Parathyroid adenoma (tissue), 2 donors: ENCODE data around the gene MGAT4B.
A peak's percentile ranks its signal among the peaks of the same experiment; 100 is the strongest.

Experiments
- H2AFZ ChIP-seq: fragments of 300-600 bp; sonication (generic); one replicate; pipeline ENCODE4 v1.7.0; 2017; ENCODE audit warnings: antibody characterized with exemption, mild to moderate bottlenecking
- H3K27ac ChIP-seq: fragments of 300-600 bp; sonication (generic); one replicate; pipeline ENCODE4 v1.7.0; 2017
- H3K27me3 ChIP-seq: fragments of 300-600 bp; sonication (generic); one replicate; pipeline ENCODE4 v1.7.0; 2017; ENCODE audit warnings: low read length; ENCODE audit not compliant: control insufficient read depth, insufficient read depth
- H3K36me3 ChIP-seq: fragments of 300-600 bp; sonication (generic); one replicate; pipeline ENCODE4 v1.7.0; 2017; ENCODE audit warnings: low read length; ENCODE audit not compliant: control insufficient read depth, insufficient read depth
- H3K4me1 ChIP-seq: fragments of 300-600 bp; sonication (generic); one replicate; pipeline ENCODE4 v1.7.0; 2017; ENCODE audit warnings: control low read depth
- H3K4me2 ChIP-seq: fragments of 300-600 bp; sonication (generic); one replicate; pipeline ENCODE4 v1.7.0; 2017; ENCODE audit warnings: low read length
- H3K4me3 ChIP-seq: fragments of 300-600 bp; sonication (generic); one replicate; pipeline ENCODE4 v1.7.0; 2017; ENCODE audit warnings: low read depth, low read length
- H3K79me2 ChIP-seq: fragments of 300-600 bp; sonication (generic); one replicate; pipeline ENCODE4 v1.7.0; 2017; ENCODE audit warnings: control low read depth
- H3K9ac ChIP-seq: fragments of 300-600 bp; sonication (generic); one replicate; pipeline ENCODE4 v1.7.0; 2017; ENCODE audit warnings: mild to moderate bottlenecking
- H3K9me3 ChIP-seq: fragments of 300-600 bp; sonication (generic); one replicate; pipeline ENCODE4 v1.7.0; 2017; ENCODE audit warnings: low read length; ENCODE audit not compliant: control insufficient read depth
- TF ChIP-seq, protein P1 (sequence below): fragments of 300-600 bp; sonication (generic); IDR thresholded peaks from one replicate; pipeline ENCODE4 v1.7.0; 2017; ENCODE audit warnings: antibody characterized with exemption, mild to moderate bottlenecking
- donor health status: primary hyperparathyroidism.

Gene MGAT4B

GRCh38 chr5:179764056-179764455 is 42.6 kb downstream of the MGAT4B start:
- H3K36me3 ChIP-seq = no peaks in the 10 kb centered on the region
- H3K9ac ChIP-seq = no peak overlapping the region
- H3K79me2 ChIP-seq = peaks cover 35% of the 10 kb centered on the region
- peak overlapping the region; percentile 67 for H3K27ac ChIP-seq
- H3K4me1 ChIP-seq = peaks cover 32% of the 10 kb centered on the region
- TF ChIP-seq, protein P1, sequence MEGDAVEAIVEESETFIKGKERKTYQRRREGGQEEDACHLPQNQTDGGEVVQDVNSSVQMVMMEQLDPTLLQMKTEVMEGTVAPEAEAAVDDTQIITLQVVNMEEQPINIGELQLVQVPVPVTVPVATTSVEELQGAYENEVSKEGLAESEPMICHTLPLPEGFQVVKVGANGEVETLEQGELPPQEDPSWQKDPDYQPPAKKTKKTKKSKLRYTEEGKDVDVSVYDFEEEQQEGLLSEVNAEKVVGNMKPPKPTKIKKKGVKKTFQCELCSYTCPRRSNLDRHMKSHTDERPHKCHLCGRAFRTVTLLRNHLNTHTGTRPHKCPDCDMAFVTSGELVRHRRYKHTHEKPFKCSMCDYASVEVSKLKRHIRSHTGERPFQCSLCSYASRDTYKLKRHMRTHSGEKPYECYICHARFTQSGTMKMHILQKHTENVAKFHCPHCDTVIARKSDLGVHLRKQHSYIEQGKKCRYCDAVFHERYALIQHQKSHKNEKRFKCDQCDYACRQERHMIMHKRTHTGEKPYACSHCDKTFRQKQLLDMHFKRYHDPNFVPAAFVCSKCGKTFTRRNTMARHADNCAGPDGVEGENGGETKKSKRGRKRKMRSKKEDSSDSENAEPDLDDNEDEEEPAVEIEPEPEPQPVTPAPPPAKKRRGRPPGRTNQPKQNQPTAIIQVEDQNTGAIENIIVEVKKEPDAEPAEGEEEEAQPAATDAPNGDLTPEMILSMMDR = no peak
- no peak overlapping the region for H3K4me3 ChIP-seq
- no peaks in the 10 kb centered on the region for H3K27me3 ChIP-seq
- no peak overlapping the region for H2AFZ ChIP-seq
- H3K4me2 ChIP-seq = no peak overlapping the region
- no peaks in the 10 kb centered on the region for H3K9me3 ChIP-seq

DNA sequence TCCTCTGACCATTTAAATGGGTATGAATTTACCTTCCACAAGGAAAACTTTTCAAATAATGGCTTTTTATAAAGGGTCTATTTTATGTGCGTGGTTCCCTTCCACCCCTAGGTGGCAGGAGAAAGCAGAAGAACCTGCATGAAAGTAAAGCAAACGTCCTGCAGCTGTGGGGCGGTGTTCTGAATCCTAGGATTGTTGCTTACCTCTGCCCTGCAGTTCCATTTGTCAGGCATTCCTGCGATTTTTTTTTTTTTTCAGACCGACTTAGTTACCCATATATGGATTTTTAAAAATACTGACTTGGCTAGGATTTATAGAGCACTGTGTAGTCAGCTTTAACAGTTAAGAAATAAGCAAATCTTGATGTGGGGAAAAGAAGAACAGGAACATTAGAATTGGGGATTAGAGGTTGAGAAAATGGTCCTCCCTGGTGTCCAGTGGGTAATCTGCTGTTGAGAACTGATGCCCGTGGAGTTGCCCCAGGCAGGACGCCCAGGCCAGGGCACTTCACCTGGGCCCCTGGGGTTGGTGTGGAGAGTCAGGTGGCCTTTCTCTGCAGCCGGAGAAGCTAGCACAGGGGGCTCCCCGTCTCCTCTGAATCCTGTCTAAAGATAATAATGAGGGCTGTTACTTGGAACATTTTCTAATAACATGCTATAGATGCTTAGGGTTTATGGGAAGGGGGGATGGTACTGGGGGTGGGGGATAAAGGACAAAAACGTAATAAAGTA is 43.3 kb downstream of the MGAT4B start:
- peak overlapping the region; percentile 39 for H3K4me2 ChIP-seq
- peaks cover 32% of the 10 kb centered on the region for H3K4me1 ChIP-seq
- H2AFZ ChIP-seq = no peak overlapping the region
- H3K27ac ChIP-seq = peak overlapping the region; percentile 67
- H3K36me3 ChIP-seq = no peaks in the 10 kb centered on the region
- no peak overlapping the region for H3K4me3 ChIP-seq
- H3K9ac ChIP-seq = no peak overlapping the region
- TF ChIP-seq, protein P1 = peak; percentile 94
- H3K27me3 ChIP-seq = no peaks in the 10 kb centered on the region
- H3K79me2 ChIP-seq = peaks cover 35% of the 10 kb centered on the region
- H3K9me3 ChIP-seq = no peaks in the 10 kb centered on the region

DNA sequence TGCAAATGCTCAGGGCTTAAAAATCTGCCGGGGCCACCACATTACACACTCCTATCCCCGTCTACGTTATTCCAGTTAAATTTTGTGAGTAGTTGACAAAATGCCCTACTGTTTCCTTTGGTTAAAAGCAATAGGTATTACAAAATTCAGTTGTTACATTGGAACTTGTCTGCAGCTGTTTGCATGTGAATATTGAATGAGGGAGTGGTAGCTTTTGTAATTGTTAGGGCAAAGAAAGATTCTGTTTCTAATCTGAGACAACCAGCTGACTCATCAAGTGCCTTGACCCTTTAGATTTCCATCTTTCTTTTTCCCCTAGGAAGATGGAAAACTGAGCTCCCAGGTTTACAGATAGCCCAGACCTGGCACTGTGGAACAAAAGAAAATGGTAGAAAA is 43.9 kb downstream of the MGAT4B start:
- Histone ChIP-seq H3K4me2 (peak overlapping the region; percentile 39), H2AFZ (no peak overlapping the region), H3K79me2 (peaks cover 38% of the 10 kb centered on the region), H3K9ac (no peak overlapping the region), H3K9me3 (no peaks in the 10 kb centered on the region), H3K4me1 (peaks cover 32% of the 10 kb centered on the region), H3K36me3 (no peaks in the 10 kb centered on the region), H3K27ac (peak overlapping the region; percentile 17), H3K27me3 (no peaks in the 10 kb centered on the region), H3K4me3 (no peak overlapping the region)
- TF ChIP-seq, protein P1 = no peak

DNA sequence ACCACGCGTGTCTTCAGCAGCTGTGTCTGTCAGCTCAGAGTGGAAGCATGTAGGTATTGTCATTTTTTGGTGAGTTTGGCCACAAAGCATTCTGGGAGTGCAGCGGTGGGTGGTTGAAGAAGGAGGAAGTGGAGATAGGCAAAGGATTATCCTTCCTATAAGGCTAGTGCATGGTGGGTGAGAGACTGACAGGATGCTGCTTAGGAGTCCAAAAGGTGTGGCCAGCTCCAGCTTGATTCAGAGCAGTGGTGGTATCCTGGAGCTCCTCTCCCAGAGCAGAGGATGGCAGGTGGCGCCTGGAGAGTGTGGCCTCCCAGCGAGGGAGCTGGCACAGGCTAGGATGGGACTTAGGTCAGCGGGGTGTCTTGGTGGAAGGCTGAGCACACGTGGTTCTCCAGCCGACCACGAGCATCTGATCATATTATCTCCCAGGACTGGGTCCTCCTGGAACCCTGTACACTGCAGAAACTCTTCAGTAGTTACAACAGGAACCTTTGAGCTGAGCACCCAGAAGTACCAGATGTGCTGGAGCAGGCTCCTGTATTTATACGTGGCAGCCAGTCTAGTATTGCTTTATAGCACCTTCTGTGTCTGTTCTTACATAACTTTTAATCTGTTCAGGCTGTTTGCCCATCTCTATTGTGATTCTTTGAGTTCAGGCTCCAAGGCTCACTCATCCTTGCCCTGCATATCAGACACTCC is 44.4 kb downstream of the MGAT4B start:
- Histone ChIP-seq H3K4me3 (no peak overlapping the region), H3K4me1 (peaks cover 32% of the 10 kb centered on the region), H3K9ac (no peak overlapping the region), H2AFZ (no peak overlapping the region), H3K27ac (peak overlapping the region; percentile 17), H3K9me3 (no peaks in the 10 kb centered on the region), H3K36me3 (no peaks in the 10 kb centered on the region), H3K27me3 (no peaks in the 10 kb centered on the region), H3K79me2 (peaks cover 41% of the 10 kb centered on the region), H3K4me2 (peak overlapping the region; percentile 39)
- TF ChIP-seq, protein P1 = no peak
